Measurements from ENCODE around the gene GGACT. TPM values are rescaled to one million over a fixed set of nuclear protein-coding genes. Genes with fewer than 3 reads are reported as not detected.

GGACT gene
- polyA plus RNA-seq, 1 experiment, result 7.6 TPM

DNA sequence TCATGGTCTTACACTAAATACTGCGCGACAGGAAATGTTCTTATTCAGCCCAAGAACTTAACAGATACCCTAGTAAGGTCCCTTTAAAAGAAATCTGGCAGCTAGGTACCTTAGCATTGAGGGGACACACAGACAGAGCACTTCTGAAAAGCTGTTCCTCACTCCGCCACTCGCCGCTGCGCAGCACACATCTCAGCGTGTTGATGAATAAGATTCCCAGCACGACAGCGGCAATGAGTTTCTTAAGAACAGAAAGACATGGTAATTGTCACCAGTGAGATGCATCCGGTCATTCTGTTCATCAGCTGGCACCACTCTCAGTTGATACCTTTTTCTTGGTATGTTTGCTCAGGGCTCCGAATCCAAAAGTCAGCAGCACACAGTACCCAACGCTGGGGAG is 46.1 kb upstream of the GGACT start:
- CTCF ChIA-PET, result no interaction called here
- H3K9me3 ChIP-seq (ENCODE audit: control insufficient read depth, insufficient read depth, low read length), result no peaks in the 10 kb centered on the region; the same call in 1 of the 2 replicates
- no peak for TF ChIP-seq CTCF (IDR thresholded peaks at IDR 0.05; ENCODE audit: low read depth, low read length)
- H3K27me3 ChIP-seq (ENCODE audit: control insufficient read depth, insufficient read depth, low read length), result no peaks in the 10 kb centered on the region
- H3K4me3 ChIP-seq (ENCODE audit: low read depth, low read length), result no peak overlapping the region
- POLR2A ChIA-PET, result interaction anchor here (0.7 kb wide), 1 partner anchor 43 kb away, joined by 7 read pairs; no protein-coding TSS in a partner anchor
- no peak for DNase-seq (ENCODE audit: low read depth, low spot score)
- no peak overlapping the region for H3K27ac ChIP-seq (ENCODE audit: low read depth, low read length)

- CTCF ChIA-PET, result interaction anchor here (0.6 to 1.5 kb wide), 5 partner anchors 13 to 132 kb away, joined by 3 to 5 read pairs (median 4); partner anchors contain the start of gene TMTC4
- POLR2A ChIA-PET, result interaction anchor here (0.6 to 1.3 kb wide), 3 partner anchors 41 to 42 kb away, joined by 3 to 5 read pairs (median 4); partner anchors contain the start of gene TMTC4
- TF ChIP-seq CTCF (IDR thresholded peaks at IDR 0.05; ENCODE audit: low read depth, low read length), result no peak
- peak; percentile 80 for DNase-seq (ENCODE audit: low read depth, low spot score)
- H3K4me3 ChIP-seq (ENCODE audit: low read depth, low read length), result no peak overlapping the region
- H3K9me3 ChIP-seq (ENCODE audit: control insufficient read depth, insufficient read depth, low read length), result no peaks in the 10 kb centered on the region; the same call in 1 of the 2 replicates
- no peaks in the 10 kb centered on the region for H3K27me3 ChIP-seq (ENCODE audit: control insufficient read depth, insufficient read depth, low read length)
- peak overlapping the region; percentile 83 for H3K27ac ChIP-seq (ENCODE audit: low read depth, low read length)
These were observed 44.9 kb upstream of the GGACT start for GRCh38 chr13:100633461-100633860.

DNA sequence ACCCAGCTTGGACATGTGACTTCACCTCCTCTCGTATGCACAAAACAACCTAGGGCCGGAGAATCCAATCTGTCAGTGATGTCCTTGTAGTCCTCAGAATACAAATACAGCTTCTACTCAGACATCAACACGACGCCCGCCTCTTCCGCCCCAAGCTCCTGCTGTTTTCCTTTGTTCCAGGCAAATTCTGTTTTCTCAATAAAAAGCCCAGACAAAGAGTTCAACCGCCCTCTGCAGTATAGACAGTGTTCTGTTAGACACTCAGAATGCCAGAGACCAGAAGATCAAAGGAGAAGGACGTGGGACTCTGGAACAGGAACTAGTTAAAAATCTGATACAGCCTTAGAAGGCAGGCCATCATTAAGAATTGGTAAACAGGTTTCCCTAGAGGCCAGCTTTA is 42.0 kb upstream of the GGACT start:
- Histone ChIP-seq H3K27ac (ENCODE audit: low read depth, low read length) (no peak overlapping the region), H3K4me3 (ENCODE audit: low read depth, low read length) (no peak overlapping the region), H3K9me3 (ENCODE audit: control insufficient read depth, insufficient read depth, low read length) (no peaks in the 10 kb centered on the region; the same call in 1 of the 2 replicates), H3K27me3 (ENCODE audit: control insufficient read depth, insufficient read depth, low read length) (no peaks in the 10 kb centered on the region)
- POLR2A ChIA-PET, result no interaction called here
- DNase-seq (ENCODE audit: low read depth, low spot score), result no peak
- 0 out of 2 replicates have a peak, but pooled peaks have one; percentile 3 for TF ChIP-seq CTCF (IDR thresholded peaks at IDR 0.05; ENCODE audit: low read depth, low read length)
- CTCF ChIA-PET, result interaction anchor here (0.8 kb wide), 2 partner anchors 42 to 45 kb away, joined by 3 read pairs; no protein-coding TSS in a partner anchor

- no peak overlapping the region for H3K27ac ChIP-seq (ENCODE audit: low read depth, low read length)
- POLR2A ChIA-PET, result no interaction called here
- H3K27me3 ChIP-seq (ENCODE audit: control insufficient read depth, insufficient read depth, low read length), result no peaks in the 10 kb centered on the region
- no peak for TF ChIP-seq CTCF (IDR thresholded peaks at IDR 0.05; ENCODE audit: low read depth, low read length)
- no peak overlapping the region for H3K4me3 ChIP-seq (ENCODE audit: low read depth, low read length)
- no peaks in the 10 kb centered on the region; the same call in 1 of the 2 replicates for H3K9me3 ChIP-seq (ENCODE audit: control insufficient read depth, insufficient read depth, low read length)
- CTCF ChIA-PET, result no interaction called here
- no peak for DNase-seq (ENCODE audit: low read depth, low spot score)
These were observed 38.5 kb upstream of the GGACT start for GRCh38 chr13:100627120-100627519.

DNA sequence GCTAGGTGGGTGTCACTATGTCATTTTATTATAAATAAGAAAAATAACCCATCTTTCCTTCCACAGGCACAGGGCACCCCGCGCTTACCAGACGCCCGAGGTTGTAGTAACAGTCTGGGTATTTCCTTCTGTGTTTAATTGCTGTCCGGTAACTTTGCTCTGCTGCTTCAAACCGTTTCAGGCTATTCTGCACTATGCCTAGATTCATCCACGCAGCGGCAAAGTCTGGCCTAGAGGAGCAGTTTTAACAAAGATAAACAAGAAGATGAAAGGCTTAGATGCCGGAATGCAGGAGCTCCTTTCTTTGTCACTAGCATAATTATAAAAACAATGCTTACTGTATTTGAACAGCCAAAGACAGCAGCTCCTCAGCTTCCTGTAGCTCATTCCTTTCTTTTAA is 36.9 kb upstream of the GGACT start:
- no peak for DNase-seq (ENCODE audit: low read depth, low spot score)
- Histone ChIP-seq H3K4me3 (ENCODE audit: low read depth, low read length) (no peak overlapping the region), H3K27me3 (ENCODE audit: control insufficient read depth, insufficient read depth, low read length) (no peaks in the 10 kb centered on the region), H3K27ac (ENCODE audit: low read depth, low read length) (no peak overlapping the region), H3K9me3 (ENCODE audit: control insufficient read depth, insufficient read depth, low read length) (no peaks in the 10 kb centered on the region; the same call in 1 of the 2 replicates)
- ChIA-PET POLR2A (no interaction called here), CTCF (interaction anchor here (0.7 to 1.7 kb wide), 5 partner anchors 36 to 53 kb away, joined by 3 to 7 read pairs (median 3); partner anchors contain the start of gene TMTC4)
- no peak for TF ChIP-seq CTCF (IDR thresholded peaks at IDR 0.05; ENCODE audit: low read depth, low read length)

All from AG04450 (cell line).